SK-N-SH treated with all-trans-retinoic acid at 6 μM for 48 hours (cell line): Measurements from ENCODE around the gene CYTH3.
A peak's percentile ranks its signal among the peaks of the same experiment; 100 is the strongest.

ENCODE experiments used
- ATAC-seq: fragments of 200-7000 bp; cut with Tn5 transposase; 3 replicates; pipeline ENCODE4 v1.9.1; 2020; ENCODE audit warnings: mild to moderate bottlenecking, moderate library complexity
- ESRRG ChIP-seq: fragments of 250-450 bp; sonication (Bioruptor Pico); IDR thresholded peaks from 2 replicates; pipeline ENCODE4 v1.6.1; 2021; ENCODE audit warnings: mild to moderate bottlenecking
- GLIS3 ChIP-seq: fragments of 250-450 bp; sonication (Bioruptor Pico); IDR thresholded peaks from 2 replicates; pipeline ENCODE4 v1.5.0; 2020; ENCODE audit warnings: mild to moderate bottlenecking, moderate library complexity
- ISL1 ChIP-seq: fragments of 250-450 bp; sonication (Bioruptor Pico); IDR thresholded peaks from 2 replicates; pipeline ENCODE4 v2.1.2; 2022; ENCODE audit warnings: mild to moderate bottlenecking, moderate library complexity
- OSR1 ChIP-seq: fragments of 250-450 bp; sonication (Bioruptor Pico); IDR thresholded peaks from 2 replicates; pipeline ENCODE4 v1.8.0; 2022; ENCODE audit warnings: moderate library complexity, mild to moderate bottlenecking, inconsistent platforms
- PPARA ChIP-seq: fragments of 250-450 bp; sonication (Bioruptor Pico); IDR thresholded peaks from 2 replicates; pipeline ENCODE4 v1.5.0; 2020; ENCODE audit warnings: mild to moderate bottlenecking, borderline replicate concordance
- RARB ChIP-seq: fragments of 250-450 bp; sonication (Bioruptor Pico); IDR thresholded peaks from 2 replicates; pipeline ENCODE4 v1.8.0; 2021; ENCODE audit warnings: mild to moderate bottlenecking, moderate library complexity
- SNAI2 ChIP-seq: fragments of 250-450 bp; sonication (Bioruptor Pico); IDR thresholded peaks from 2 replicates; pipeline ENCODE4 v1.5.0; 2020; ENCODE audit warnings: mild to moderate bottlenecking, moderate library complexity
- TCF4 ChIP-seq: fragments of 250-450 bp; sonication (Bioruptor Pico); IDR thresholded peaks from 2 replicates; pipeline ENCODE4 v1.8.0; 2021; ENCODE audit warnings: mild to moderate bottlenecking, moderate library complexity, borderline replicate concordance
- TOX ChIP-seq: fragments of 250-450 bp; sonication (Bioruptor Pico); IDR thresholded peaks from 2 replicates; pipeline ENCODE4 v1.8.0; 2021; ENCODE audit warnings: mild to moderate bottlenecking, moderate library complexity, borderline replicate concordance
- ZFP3 ChIP-seq: fragments of 250-450 bp; sonication (Bioruptor Pico); IDR thresholded peaks from 2 replicates; pipeline ENCODE4 v1.5.0; 2020; ENCODE audit warnings: mild to moderate bottlenecking, moderate library complexity
- ZFP30 ChIP-seq: fragments of 450-650 bp; formaldehyde crosslinking; IDR thresholded peaks from 2 replicates; pipeline ENCODE4 v1.5.0; 2022; ENCODE audit warnings: mild to moderate bottlenecking, moderate library complexity
- ZNF565 ChIP-seq: fragments of 450-650 bp; formaldehyde crosslinking; conservative IDR thresholded peaks from 2 replicates; pipeline ENCODE4 v1.5.0; 2020; ENCODE audit warnings: low read depth, mild to moderate bottlenecking, moderate library complexity
- TF ChIP-seq, protein P1 (sequence below): fragments of 250-450 bp; sonication (Bioruptor Pico); IDR thresholded peaks from 2 replicates; pipeline ENCODE4 v1.5.0; 2020; ENCODE audit warnings: mild to moderate bottlenecking, moderate library complexity
- TF ChIP-seq, protein P2 (sequence below): fragments of 250-450 bp; sonication (Bioruptor Pico); IDR thresholded peaks from 2 replicates; pipeline ENCODE4 v1.8.0; 2021; ENCODE audit warnings: low read depth, mild to moderate bottlenecking, moderate library complexity, borderline replicate concordance
- TF ChIP-seq, protein P3 (sequence below): fragments of 250-450 bp; sonication (Bioruptor Pico); IDR thresholded peaks from 2 replicates; pipeline ENCODE4 v1.8.0; 2020; ENCODE audit warnings: mild to moderate bottlenecking, moderate library complexity, borderline replicate concordance
- TF ChIP-seq, protein P4 (sequence below): fragments of 250-450 bp; sonication (Bioruptor Pico); IDR thresholded peaks from 2 replicates; pipeline ENCODE4 v1.5.1; 2021; ENCODE audit warnings: mild to moderate bottlenecking, moderate library complexity
- TF ChIP-seq, protein P5 (sequence below): fragments of 250-450 bp; sonication (Bioruptor Pico); IDR thresholded peaks from 2 replicates; pipeline ENCODE4 v1.5.1; 2020; ENCODE audit warnings: low read depth, mild to moderate bottlenecking, moderate library complexity

The CYTH3 gene

DNA sequence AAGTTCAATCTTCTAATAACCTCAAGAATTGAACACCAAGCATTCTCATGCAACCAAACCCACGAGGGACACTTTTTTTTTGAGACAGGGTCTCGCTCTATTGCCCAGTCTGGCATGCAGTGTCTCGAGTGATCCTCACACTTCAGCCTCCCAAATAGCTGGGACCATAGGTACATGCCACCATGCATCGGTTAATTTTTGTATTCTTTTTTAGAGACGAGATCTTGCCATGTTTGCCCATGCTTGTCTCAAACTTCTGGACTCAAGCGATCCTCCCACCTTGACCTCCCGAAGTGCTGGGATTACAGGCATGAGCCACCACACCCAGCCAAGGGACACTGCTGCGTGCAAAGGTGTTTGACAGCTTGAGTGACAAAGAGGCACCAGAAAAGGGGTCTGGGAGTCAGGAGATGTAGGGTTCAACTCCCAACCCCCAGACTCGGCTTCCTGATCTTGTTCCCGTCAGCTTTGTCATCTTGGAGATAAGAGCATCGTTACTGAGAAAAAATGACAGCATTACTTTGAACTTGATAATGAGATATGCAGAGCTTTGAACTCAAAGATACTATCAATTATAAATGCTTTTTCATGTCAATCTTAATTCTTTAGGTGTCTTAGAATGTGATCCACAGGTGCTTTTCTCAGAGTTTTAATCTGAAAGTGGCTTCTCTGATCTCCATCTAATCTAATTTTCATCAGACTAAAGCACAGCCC, 1.6 kb upstream of the CYTH3 start:
- TF ChIP-seq RARB (no peak), PPARA (no peak), ZNF565 (CRISPR knock-in tag) (no peak), TOX (CRISPR knock-in tag) (no peak), ESRRG (CRISPR knock-in tag) (no peak), GLIS3 (no peak), SNAI2 (CRISPR knock-in tag) (no peak), ZFP30 (no peak), OSR1 (CRISPR knock-in tag) (no peak)
- TF ChIP-seq, protein P1, sequence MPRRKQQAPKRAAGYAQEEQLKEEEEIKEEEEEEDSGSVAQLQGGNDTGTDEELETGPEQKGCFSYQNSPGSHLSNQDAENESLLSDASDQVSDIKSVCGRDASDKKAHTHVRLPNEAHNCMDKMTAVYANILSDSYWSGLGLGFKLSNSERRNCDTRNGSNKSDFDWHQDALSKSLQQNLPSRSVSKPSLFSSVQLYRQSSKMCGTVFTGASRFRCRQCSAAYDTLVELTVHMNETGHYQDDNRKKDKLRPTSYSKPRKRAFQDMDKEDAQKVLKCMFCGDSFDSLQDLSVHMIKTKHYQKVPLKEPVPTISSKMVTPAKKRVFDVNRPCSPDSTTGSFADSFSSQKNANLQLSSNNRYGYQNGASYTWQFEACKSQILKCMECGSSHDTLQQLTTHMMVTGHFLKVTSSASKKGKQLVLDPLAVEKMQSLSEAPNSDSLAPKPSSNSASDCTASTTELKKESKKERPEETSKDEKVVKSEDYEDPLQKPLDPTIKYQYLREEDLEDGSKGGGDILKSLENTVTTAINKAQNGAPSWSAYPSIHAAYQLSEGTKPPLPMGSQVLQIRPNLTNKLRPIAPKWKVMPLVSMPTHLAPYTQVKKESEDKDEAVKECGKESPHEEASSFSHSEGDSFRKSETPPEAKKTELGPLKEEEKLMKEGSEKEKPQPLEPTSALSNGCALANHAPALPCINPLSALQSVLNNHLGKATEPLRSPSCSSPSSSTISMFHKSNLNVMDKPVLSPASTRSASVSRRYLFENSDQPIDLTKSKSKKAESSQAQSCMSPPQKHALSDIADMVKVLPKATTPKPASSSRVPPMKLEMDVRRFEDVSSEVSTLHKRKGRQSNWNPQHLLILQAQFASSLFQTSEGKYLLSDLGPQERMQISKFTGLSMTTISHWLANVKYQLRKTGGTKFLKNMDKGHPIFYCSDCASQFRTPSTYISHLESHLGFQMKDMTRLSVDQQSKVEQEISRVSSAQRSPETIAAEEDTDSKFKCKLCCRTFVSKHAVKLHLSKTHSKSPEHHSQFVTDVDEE (CRISPR knock-in tag), result no peak
- TF ChIP-seq, protein P2, sequence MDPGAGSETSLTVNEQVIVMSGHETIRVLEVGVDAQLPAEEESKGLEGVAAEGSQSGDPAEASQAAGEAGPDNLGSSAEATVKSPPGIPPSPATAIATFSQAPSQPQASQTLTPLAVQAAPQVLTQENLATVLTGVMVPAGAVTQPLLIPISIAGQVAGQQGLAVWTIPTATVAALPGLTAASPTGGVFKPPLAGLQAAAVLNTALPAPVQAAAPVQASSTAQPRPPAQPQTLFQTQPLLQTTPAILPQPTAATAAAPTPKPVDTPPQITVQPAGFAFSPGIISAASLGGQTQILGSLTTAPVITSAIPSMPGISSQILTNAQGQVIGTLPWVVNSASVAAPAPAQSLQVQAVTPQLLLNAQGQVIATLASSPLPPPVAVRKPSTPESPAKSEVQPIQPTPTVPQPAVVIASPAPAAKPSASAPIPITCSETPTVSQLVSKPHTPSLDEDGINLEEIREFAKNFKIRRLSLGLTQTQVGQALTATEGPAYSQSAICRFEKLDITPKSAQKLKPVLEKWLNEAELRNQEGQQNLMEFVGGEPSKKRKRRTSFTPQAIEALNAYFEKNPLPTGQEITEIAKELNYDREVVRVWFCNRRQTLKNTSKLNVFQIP (CRISPR knock-in tag), result no peak
- no peak for ATAC-seq

DNA sequence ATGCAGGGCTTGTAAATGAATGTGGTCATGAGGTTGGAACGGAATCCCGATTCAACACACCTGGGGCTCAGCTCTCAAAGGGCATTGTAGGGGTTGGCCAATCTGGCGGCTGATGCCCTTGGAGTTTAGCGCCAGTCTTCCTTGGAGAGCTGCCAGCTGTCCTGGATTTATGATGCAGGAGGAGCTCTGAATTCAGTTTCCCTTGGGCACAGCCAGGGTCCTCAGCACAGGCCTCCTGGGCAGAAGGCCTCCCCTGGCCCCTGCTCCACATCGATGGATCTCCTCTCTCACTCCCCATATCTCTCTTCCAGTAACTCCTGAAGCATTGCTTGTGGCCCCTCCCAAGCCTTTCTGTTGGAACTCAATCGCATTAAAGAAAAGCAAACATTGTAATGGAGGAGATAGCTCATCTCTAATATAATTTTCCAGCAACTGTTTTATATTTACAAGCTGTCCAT, 985 bp upstream of the CYTH3 start:
- ATAC-seq, result peak; percentile 3; the same call in 2 of the 3 replicates
- TF ChIP-seq, protein P3, sequence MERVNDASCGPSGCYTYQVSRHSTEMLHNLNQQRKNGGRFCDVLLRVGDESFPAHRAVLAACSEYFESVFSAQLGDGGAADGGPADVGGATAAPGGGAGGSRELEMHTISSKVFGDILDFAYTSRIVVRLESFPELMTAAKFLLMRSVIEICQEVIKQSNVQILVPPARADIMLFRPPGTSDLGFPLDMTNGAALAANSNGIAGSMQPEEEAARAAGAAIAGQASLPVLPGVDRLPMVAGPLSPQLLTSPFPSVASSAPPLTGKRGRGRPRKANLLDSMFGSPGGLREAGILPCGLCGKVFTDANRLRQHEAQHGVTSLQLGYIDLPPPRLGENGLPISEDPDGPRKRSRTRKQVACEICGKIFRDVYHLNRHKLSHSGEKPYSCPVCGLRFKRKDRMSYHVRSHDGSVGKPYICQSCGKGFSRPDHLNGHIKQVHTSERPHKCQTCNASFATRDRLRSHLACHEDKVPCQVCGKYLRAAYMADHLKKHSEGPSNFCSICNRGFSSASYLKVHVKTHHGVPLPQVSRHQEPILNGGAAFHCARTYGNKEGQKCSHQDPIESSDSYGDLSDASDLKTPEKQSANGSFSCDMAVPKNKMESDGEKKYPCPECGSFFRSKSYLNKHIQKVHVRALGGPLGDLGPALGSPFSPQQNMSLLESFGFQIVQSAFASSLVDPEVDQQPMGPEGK, result peak; percentile 78; the same call in 1 of the 2 replicates
- no peak for TF ChIP-seq OSR1 (CRISPR knock-in tag)
- TF ChIP-seq TCF4 (CRISPR knock-in tag), result peak; percentile 44; the same call in 1 of the 2 replicates
- no peak for TF ChIP-seq PPARA
- peak; percentile 96 for TF ChIP-seq ESRRG (CRISPR knock-in tag)
- TF ChIP-seq, protein P4, sequence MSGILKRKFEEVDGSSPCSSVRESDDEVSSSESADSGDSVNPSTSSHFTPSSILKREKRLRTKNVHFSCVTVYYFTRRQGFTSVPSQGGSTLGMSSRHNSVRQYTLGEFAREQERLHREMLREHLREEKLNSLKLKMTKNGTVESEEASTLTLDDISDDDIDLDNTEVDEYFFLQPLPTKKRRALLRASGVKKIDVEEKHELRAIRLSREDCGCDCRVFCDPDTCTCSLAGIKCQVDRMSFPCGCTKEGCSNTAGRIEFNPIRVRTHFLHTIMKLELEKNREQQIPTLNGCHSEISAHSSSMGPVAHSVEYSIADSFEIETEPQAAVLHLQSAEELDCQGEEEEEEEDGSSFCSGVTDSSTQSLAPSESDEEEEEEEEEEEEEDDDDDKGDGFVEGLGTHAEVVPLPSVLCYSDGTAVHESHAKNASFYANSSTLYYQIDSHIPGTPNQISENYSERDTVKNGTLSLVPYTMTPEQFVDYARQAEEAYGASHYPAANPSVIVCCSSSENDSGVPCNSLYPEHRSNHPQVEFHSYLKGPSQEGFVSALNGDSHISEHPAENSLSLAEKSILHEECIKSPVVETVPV (CRISPR knock-in tag), result 0 out of 2 replicates have a peak, but pooled peaks have one; percentile 23
- peak; percentile 36; the same call in 1 of the 2 replicates for TF ChIP-seq ZFP3 (CRISPR knock-in tag)
- TF ChIP-seq ISL1 (CRISPR knock-in tag), result peak; percentile 92
- TF ChIP-seq, protein P1 (CRISPR knock-in tag), result peak; percentile 74; the same call in 1 of the 2 replicates
- TF ChIP-seq, protein P5, sequence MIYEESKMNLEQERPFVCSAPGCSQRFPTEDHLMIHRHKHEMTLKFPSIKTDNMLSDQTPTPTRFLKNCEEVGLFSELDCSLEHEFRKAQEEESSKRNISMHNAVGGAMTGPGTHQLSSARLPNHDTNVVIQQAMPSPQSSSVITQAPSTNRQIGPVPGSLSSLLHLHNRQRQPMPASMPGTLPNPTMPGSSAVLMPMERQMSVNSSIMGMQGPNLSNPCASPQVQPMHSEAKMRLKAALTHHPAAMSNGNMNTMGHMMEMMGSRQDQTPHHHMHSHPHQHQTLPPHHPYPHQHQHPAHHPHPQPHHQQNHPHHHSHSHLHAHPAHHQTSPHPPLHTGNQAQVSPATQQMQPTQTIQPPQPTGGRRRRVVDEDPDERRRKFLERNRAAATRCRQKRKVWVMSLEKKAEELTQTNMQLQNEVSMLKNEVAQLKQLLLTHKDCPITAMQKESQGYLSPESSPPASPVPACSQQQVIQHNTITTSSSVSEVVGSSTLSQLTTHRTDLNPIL (CRISPR knock-in tag), result peak; percentile 76
- TF ChIP-seq SNAI2 (CRISPR knock-in tag), result peak; percentile 83; the same call in 1 of the 2 replicates
